Ovary (tissue), 9 donors: ENCODE results near the gene CCDC174. TPM values are rescaled to one million over a fixed set of nuclear protein-coding genes. Genes with fewer than 3 reads are reported as not detected.

Experiments used
- DNase-seq, 5 donors: peaks; one replicate each; pipeline ENCODE4 v3.0.0-alpha.2; 2019 to 2020
- H3K27ac ChIP-seq, 2 donors: fragments of 200-600 bp; one replicate each; pipeline versions ENCODE4 v1.5.1 to v1.8.0; 2019 to 2022
- H3K27me3 ChIP-seq: fragments of 200-600 bp; one replicate; pipeline ENCODE4 v1.8.0; 2022
- H3K36me3 ChIP-seq: fragments of 200-600 bp; sonication (generic); one replicate; pipeline ENCODE4 v1.5.1; 2019
- H3K4me1 ChIP-seq: one replicate; pipeline ENCODE4 v1.8.1; 2013; ENCODE audit warnings: mild to moderate bottlenecking, moderate library complexity; ENCODE audit not compliant: insufficient read depth
- H3K4me3 ChIP-seq: fragments of 200-600 bp; sonication (generic); one replicate; pipeline ENCODE4 v1.5.1; 2017
- H3K9me3 ChIP-seq, 2 donors: fragments of 200-600 bp in 1 of 2; sonication (generic) in 1 of 2; one replicate each; pipeline versions ENCODE4 v1.5.1 to v1.8.1; 2013 to 2019; ENCODE audit warnings: mild to moderate bottlenecking in 1 of 2, moderate library complexity in 1 of 2
- EP300 ChIP-seq: sonication (generic); formaldehyde crosslinking; IDR thresholded peaks from one replicate; pipeline ENCODE4 v1.6.1; 2017; ENCODE audit warnings: antibody characterized with exemption
- POLR2A ChIP-seq: fragments of 450-650 bp; IDR thresholded peaks from one replicate; pipeline ENCODE4 v1.6.1; 2017; ENCODE audit warnings: antibody characterized with exemption, mild to moderate bottlenecking, moderate library complexity
- WGBS, 3 donors: extraction: QIAGEN DNeasy Blood & Tissue Kit in 1 of 3; methylation state at CpG; one replicate each; pipeline versions ENCODE4 v1.1.5 to v1.1.7; 2013 to 2017; 5-methylcytosine and 5-hydroxymethylcytosine counted together
- intact Hi-C, 4 donors: fragments of 100-400 bp; cut with DNase I; formaldehyde crosslinking; loops; one replicate each; pipeline versions ENCODE4 v1.11.0 to v1.15.1; 2022 to 2023
- polyA plus RNA-seq, 2 donors: library from polyadenylated mRNA; stranded (reverse); fragments of 200-250 nt in 1 of 2; fragments of 350-450 nt in 1 of 2; fragmentation: Illumina TruSeq in 1 of 2; extraction: RNeasy Lipid Tissue Mini Kit (QIAGEN cat#74804) in 1 of 2; gene quantifications; one replicate each; pipeline ENCODE4 v1.2.3, GENCODE V29; 2013 to 2014
- total RNA-seq, 7 donors: library from RNA; depleted of rRNA in 2 of 7; stranded (reverse); fragments of >200 nt in 2 of 7; fragmentation: NEBNext Ultra II Directional in 3 of 7; extraction: Animal tissue kit (Norgen Biotek cat#: 25700) in 3 of 7; gene quantifications; one replicate each; pipeline versions ENCODE4 v1.1.0 to v1.2.4, GENCODE V29; 2016 to 2023
- TF ChIP-seq, protein P1 (sequence below), 3 donors: fragments of 450-650 bp in 2 of 3; fragments of 200-600 bp in 1 of 3; IDR thresholded peaks; one replicate each; pipeline versions ENCODE4 v1.5.1 to v1.8.0; 2016 to 2022; ENCODE audit warnings: antibody characterized with exemption in 3 of 3, mild to moderate bottlenecking in 1 of 3
- donor health status: DM: no; HTN: no; CAD: no; lungs with moderate emphysema.
- donor health status: DM: no; HTN: no; CAD: no.
- donor health status: Bipolar disorder and iron deficiency.
- donor health status: DM: yes; HTN: yes; CAD: no.
- donor health status: DM: no; HTN: no; CAD: no.
- donor health status: DM: yes; HTN: yes; CAD: no.

CCDC174 gene
- total and polyA plus RNA-seq, 9 donors, result 18.8 to 35.5 (median 25.2) TPM

DNA sequence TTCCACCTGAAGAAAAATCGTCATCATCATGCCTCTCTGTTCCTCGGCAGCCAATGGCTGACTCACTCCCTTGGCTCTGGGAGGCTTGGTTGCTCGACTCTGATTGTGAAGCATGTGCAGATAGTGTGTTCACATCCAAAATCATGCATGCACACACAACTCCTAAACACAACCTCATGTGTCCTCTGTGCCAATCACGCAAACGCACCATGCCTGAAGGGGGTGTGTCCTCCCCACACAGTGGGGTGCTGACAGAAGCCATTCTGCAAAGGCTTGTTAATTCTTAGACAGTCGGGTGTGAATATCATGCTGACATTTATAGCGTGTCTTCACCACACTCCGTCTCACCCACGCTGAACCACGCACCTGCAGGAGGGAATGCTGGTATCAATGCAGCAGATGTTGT lies 11.4 kb upstream of the CCDC174 start:
- Histone ChIP-seq H3K4me3 (no peak overlapping the region), H3K4me1 (no peaks in the 10 kb centered on the region), H3K27me3 (no peaks in the 10 kb centered on the region), H3K36me3 (no peaks in the 10 kb centered on the region), H3K27ac (no peak overlapping the region), H3K9me3 (no peaks in the 10 kb centered on the region)
- DNase-seq, result no peak
- 40 to 46% (median 43%) methylated on average over 10 of the region's 10 CpGs for WGBS, 3 donors
- intact Hi-C loops, result no loop called here
- TF ChIP-seq, protein P1, sequence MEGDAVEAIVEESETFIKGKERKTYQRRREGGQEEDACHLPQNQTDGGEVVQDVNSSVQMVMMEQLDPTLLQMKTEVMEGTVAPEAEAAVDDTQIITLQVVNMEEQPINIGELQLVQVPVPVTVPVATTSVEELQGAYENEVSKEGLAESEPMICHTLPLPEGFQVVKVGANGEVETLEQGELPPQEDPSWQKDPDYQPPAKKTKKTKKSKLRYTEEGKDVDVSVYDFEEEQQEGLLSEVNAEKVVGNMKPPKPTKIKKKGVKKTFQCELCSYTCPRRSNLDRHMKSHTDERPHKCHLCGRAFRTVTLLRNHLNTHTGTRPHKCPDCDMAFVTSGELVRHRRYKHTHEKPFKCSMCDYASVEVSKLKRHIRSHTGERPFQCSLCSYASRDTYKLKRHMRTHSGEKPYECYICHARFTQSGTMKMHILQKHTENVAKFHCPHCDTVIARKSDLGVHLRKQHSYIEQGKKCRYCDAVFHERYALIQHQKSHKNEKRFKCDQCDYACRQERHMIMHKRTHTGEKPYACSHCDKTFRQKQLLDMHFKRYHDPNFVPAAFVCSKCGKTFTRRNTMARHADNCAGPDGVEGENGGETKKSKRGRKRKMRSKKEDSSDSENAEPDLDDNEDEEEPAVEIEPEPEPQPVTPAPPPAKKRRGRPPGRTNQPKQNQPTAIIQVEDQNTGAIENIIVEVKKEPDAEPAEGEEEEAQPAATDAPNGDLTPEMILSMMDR (IDR thresholded peaks at IDR 0.05), result no peak
- TF ChIP-seq EP300 (no peak), POLR2A (no peak)

DNA sequence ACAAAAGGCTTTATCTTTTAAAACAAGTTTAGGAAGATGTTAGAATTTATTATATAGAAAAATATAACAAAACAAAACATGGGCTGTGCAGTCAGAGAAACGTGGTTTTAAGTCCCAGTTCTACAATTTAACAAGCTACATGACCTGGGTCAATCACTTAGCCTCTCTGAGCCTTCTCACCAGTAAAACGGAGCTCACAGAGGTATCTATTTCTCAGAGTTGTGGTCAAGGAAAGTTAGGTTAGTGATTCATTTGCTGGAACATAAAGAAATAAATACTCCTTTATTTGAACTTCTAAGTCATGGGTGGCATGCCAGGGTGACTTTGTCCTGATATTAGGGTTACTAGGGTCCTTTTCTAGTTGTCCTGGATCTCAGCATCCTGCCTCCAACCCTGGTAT lies 10.8 kb upstream of the CCDC174 start:
- TF ChIP-seq POLR2A, result no peak
- TF ChIP-seq, protein P1 (IDR thresholded peaks at IDR 0.05), result no peak
- no peak for TF ChIP-seq EP300

DNA sequence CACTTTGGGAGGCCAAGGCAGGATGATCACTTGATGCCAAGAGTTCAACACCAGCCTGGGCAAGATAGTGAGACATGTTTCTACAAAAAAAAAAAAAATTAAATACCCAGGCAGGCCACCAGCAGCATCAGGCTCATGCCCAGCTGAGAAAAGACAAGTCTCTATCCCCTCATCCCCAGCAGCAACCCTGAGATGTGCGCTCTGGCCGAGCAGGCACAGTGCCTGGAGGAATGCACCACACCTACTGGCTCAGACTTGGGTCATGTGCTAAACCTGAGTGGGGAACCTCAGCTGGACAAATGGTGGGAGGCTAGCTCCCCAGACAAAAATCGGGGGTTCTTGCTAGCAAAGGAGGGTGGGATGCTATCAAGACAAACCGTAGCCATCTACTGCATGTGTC lies 10.2 kb upstream of the CCDC174 start:
- H3K27me3 ChIP-seq, result no peaks in the 10 kb centered on the region
- intact Hi-C loops, result no loop called here
- 73 to 82% (median 82%) methylated on average over 4 of the region's 4 CpGs for WGBS, 3 donors

More for the DNA sequence above, 10.8 kb upstream of the CCDC174 start:
- WGBS, 3 donors, result 7 to 28% (median 12%) methylated on average over 2 of the region's 2 CpGs
- H3K4me1 ChIP-seq, result no peaks in the 10 kb centered on the region
- no peak for DNase-seq
- H3K4me3 ChIP-seq, result no peak overlapping the region
- H3K36me3 ChIP-seq, result no peaks in the 10 kb centered on the region
- H3K9me3 ChIP-seq, result no peaks in the 10 kb centered on the region
- no peak overlapping the region for H3K27ac ChIP-seq
- intact Hi-C loops, result no loop called here
- no peaks in the 10 kb centered on the region for H3K27me3 ChIP-seq

DNA sequence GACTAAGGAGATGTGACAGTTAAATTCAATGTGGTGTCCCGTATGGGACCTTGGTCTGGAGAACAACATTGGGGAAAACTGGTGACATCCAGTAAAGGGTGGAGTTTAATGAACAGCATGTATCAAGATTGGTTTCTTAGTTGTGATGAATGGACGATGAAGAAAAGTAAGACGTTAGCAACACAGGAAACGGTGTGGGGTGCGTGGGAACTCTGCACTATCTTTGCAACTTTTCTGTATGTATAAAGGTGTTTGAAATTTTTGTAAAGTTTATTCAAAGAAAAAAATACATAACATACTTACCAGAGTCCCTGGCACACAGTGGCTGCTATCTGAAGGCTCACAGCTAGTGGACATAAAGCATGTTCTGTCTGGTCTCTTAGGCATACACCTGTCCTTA lies 6.1 kb upstream of the CCDC174 start:
- H3K27me3 ChIP-seq, result no peaks in the 10 kb centered on the region
- intact Hi-C loops, result no loop called here
- H3K4me3 ChIP-seq, result no peak overlapping the region
- no peaks in the 10 kb centered on the region for H3K36me3 ChIP-seq
- TF ChIP-seq, protein P1 (IDR thresholded peaks at IDR 0.05), result no peak
- TF ChIP-seq EP300 (no peak), POLR2A (no peak)
- H3K9me3 ChIP-seq, result no peaks in the 10 kb centered on the region
- no peak overlapping the region for H3K27ac ChIP-seq
- H3K4me1 ChIP-seq, result no peaks in the 10 kb centered on the region
- WGBS, 3 donors, result 74 to 87% (median 80%) methylated on average over 5 of the region's 5 CpGs
- DNase-seq, result no peak

More for the DNA sequence above, 10.2 kb upstream of the CCDC174 start:
- H3K4me1 ChIP-seq, result no peaks in the 10 kb centered on the region
- DNase-seq, result no peak
- H3K9me3 ChIP-seq, result no peaks in the 10 kb centered on the region
- TF ChIP-seq EP300, result no peak
- TF ChIP-seq POLR2A, result no peak
- TF ChIP-seq, protein P1 (IDR thresholded peaks at IDR 0.05), result no peak
- no peak overlapping the region for H3K4me3 ChIP-seq
- H3K36me3 ChIP-seq, result no peaks in the 10 kb centered on the region
- H3K27ac ChIP-seq, result no peak overlapping the region
